NCI-H510A (cell line): Measurements from ENCODE around the gene GCNT2.
"Not testable (repeated sequence)": the region's sequence is repeated elsewhere in the genome, so short reads cannot be mapped to it uniquely, and the experiment has no call there.

Source experiments
- DNase-seq: peaks from one replicate; lab custom pipeline; 2025; lab: John Stamatoyannopoulos, UW

GCNT2 gene

DNA sequence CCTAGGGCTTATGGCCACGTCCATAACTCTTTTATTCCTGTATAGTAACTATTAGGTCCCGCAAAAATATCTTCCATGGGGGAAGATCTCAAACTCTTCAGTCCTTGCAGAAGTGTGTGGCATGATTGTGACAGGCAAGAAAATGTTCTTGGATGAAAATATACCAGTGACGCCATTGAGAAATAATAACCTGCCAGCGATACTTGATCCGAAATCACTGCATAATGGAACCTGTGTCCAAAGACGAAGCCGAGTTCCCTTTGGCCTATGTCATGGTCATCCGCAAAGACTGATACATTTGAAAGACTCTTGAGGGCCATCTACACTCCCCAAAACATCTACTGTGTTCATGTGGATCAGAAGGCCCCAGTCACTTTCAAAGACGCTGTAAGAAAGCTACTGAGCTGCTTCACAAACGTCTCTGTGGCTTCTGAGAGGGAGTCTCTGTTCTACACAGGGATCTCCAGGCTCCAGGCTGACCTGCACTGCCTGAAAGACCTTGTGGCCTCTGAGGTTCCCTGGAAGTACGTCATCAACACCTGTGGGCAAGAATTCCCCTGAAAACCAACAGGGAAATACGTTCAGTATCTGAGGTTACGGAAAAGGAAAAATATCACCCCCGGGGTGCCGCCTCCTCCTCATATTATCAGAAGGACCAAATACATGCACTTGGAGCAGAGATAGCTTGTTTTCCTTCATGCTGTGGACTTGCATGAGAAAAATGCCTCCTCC, 6.9 kb upstream of the GCNT2 start:
- no peak for DNase-seq

DNA sequence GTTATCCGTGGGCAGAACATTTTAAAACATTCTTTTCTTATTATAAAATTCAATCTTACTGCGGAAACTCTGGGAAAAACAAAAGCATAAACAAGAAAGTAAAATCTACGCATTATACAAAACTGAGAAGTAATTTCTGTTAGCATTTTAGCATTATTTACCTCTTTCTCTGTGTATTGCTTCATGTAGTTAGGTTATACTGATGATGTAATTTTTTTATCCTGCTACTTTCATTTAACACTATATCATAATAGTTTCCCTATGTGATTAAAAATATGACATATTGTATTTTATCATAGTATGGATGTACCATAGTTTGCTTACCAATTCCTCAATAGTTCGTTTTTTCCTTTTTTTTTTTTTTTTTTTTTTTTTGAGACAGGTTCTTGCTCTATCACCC, 4.2 kb upstream of the GCNT2 start:
- DNase-seq: no peak

DNA sequence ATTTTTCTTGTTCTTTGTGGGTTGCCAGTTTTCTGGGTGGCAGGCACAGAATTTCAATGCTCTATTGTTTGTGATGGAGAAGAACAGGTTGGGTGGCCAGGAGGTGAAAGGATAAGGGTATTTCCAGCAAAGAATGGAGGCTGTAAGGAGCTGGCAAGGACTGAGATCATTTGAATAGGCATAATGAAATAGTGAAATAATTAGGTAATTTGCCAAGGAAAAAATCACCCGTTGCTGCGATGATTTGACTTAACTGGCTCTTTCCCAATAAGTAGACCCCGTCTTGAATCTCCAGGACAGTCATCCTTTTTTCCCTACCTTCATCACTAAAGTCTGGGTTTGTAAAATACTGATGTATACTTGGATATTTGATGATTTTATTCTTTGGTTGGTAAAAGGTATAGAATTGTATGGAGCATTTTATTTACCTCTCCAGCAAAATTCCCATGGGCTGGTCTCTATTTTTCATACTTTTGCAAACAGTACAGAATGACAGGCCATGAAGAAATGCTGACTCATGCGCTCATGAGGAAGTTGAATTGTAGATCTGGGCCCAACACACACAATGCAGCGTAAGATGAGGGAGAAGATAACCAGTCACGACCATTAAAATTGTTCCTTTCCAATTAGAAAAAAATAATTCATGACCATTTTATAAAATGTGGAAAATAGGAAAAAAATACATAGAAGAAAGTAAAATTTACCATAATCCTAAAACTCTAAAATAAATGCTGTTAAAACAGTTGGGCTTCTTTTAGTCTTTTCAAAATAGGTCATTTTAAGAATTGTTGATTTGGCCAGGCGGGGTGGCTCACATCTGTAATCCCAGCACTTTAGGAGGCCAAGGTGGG, 2.4 kb upstream of the GCNT2 start:
- DNase-seq: no peak

DNA sequence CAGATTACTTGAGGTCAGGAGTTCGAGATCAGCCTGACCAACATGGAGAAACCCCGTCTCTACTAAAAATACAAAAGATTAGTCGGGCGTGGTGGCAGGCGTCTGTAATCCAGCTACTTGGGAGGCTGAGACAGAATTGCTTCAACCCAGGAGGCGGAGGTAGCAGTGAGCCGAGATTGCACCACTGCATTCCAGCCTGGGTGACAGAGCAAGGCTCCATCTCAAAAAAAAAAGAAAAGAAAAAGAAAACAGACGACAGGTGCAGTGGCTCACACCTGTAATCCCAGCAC, 1.8 kb upstream of the GCNT2 start:
- DNase-seq: not testable (repeated sequence)

DNA sequence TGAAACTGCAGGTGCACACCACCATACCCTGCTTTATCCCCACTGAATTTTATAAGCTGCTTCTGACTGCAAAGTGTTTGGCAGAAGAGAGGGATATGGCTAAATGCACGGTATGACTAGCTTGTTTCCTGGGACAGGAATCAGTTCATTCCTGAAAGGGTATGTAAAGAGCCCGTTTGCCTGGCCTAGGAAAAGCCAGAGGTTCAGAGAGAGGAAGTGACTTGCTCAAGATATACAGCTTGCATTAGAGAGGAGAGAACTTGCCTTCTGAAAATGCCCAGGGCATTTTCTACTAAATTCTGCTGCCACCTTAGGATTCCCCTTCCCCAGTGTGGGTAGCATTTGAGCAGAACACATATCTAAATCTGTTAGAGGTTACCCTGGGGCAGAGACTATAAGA, 683 bp upstream of the GCNT2 start:
- DNase-seq: no peak

DNA sequence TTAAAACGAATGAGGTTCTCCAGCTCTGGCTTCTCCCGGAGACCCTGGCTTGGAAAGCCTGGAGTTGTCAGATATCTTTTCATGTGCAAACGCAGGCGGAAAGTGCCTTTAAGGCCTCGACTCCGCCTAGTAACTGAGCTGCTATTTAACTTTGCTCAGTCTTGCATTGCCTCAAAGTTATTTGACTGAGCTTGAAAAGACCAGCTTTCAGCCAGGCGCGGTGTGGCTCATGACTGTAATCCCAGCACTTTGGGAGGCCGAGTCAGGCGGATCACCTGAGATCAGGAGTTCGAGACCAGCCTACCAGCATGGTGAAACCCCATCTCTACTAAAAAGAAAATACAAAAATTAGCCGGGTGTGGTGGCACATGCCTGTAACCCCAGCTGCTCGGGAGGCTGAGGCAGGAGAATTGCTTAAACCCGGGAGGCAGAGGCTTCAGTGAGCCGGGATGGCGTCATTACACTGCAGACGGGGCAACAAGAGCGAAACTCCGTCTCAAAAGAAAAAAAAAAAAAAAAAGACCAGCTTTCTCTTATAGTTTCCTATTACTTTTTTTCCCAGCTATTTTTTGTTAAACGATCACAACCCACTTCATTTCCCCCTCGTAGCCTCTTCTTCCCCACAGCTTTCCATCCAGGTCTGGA, 1.9 kb downstream of the GCNT2 start:
- DNase-seq: no peak

DNA sequence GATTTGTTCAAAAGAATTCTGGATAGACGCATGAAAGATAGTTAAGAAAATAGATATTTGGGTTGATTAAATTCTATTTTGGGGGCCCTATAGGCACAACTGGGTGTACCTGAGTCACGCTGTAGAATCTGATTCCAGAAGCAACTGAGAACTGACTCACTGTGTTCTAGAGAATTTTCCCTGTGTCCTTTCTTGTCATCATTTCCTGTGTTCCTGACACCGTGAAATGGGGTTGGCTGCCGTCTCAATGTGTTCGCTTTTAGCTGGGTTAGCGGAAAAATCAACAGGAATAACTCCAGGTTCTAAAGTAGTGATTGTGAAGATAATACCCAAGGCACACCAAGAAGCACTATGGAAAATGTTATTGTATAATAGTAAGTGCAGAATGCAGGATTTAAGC, 5.0 kb downstream of the GCNT2 start:
- no peak for DNase-seq

DNA sequence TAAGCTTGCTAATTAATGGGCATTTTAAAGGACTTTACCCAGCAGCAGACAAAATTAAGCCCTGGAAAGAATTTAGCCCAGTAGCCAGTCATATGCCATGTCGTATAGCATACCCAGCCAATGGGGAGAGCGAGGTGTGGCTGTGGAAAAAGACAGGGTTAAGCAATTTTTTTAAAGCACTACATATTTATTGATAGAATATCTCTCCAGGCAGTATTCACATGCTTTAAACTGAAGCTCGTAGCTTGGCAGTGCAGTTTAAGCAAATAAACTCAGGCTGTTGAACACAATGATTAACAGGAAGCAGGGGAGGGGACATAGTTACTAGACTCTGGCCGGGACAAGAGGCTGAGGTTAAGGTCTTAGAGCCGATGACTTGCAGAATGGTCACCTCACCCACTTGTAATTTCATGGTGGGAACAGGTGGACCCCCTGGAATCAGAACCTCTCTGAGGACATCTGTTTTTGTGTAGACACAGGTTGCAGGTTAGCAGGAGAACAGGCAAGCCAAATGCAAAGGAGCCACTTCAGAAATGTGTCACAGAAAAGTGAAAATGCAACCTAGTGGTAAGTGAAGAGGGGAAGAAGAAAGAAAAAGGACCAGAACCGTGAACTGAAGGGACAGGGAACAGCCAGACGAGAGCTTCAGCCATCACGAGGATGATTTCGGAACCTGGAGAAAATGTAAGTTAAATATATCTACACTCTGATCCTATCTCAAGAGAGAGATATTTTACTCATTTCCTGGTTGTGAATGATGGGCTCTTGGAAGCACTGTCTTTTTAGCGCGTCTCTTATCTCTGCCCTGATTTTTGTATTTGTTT, 7.2 kb downstream of the GCNT2 start:
- no peak for DNase-seq

DNA sequence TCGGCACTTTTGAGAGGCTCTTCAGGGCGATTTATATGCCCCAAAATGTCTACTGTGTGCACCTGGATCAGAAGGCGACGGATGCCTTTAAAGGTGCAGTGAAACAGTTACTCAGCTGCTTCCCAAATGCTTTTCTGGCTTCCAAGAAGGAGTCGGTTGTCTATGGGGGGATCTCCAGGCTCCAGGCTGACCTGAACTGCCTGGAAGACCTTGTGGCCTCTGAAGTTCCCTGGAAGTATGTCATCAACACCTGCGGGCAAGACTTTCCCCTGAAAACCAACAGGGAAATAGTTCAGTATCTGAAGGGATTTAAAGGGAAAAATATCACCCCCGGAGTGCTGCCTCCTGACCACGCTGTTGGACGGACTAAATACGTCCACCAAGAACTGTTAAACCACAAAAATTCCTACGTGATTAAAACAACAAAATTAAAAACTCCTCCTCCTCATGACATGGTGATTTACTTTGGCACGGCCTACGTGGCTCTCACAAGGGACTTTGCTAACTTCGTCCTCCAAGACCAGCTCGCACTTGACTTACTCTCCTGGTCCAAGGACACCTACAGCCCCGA, 8.2 kb downstream of the GCNT2 start:
- DNase-seq: no peak

DNA sequence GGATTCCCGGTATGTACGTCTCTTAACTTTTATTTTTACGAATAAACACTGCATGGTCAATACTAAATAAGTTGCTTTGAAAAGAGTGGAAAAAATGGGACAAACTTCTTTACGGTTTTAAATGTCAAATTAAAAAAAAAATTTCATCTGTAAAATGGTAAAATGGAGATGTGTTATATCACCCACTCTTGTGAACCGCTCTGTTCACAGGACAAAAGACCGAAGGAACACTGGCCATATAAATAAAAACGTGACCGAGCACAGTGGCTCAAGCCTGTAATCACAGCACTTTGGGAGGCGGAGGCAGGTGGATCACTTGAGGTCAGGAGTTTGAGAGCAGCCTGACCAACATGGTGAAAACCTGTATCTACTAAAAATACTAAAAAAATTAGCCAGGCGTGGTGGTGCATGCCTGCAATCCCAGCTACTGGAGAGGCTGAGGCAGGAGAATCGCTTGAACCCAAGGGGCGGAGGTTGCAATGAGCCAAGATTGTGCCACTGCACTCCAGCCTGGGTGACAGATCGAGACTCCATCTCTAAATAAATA, 8.8 kb downstream of the GCNT2 start:
- DNase-seq: not testable (repeated sequence)

DNA sequence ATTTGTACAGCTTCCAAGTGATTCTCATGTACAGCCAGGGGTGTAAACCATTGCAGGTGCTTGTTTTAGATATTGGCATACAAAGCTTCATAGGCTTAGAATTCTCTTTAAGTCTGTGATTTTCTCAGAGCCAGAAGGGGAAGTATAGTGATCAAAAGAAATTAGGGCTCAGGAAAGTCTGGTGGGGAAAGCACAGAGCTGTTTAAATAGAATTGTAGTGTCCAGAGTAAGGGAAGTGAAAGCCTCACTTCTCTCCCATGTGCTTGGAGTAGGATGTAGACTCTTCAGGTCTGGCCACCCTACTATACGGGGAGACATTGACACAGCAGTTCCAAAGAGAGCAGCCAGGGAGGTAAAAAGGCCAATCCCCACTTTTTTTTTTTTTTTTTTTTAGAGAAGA, 10.4 kb downstream of the GCNT2 start:
- DNase-seq: no peak

DNA sequence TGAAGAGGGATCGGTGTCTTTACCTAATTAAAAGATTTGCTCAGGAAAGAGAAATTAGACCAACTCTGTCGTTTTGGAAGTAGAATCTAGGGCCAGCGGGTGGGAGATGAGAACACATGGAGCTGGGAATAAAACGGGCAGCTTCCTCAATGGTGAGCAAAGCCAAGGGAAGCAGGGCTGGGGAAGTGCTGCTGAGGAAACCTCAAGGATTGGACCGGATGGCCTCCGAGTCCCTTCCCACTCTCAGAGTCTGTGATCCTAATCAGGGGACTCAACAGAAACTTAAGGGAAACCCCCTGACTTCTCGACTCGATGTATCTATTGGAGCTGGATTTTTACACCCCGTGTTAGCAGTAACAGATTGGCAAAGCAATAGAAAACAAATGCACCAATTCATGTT, 10.8 kb downstream of the GCNT2 start:
- no peak for DNase-seq

DNA sequence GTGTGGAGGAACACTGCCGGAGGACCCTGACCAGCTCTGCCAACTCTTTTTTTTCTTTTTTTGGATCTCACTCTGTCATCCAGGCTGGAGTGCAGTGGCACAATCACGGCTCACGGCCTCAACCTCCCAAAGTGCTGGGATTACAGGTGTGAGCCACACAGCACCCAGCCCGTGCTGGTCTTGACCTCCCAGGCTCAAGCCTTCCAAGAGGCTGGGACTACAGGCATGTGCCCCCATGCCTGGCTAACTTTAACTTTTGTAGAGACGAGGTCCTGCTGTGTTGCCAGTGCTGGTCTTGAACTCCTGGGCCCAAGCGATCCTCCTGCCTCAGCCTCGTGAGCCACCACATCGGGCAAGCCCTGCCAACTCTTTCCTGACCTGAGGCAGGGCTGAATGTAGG, 11.2 kb downstream of the GCNT2 start:
- no peak for DNase-seq

DNA sequence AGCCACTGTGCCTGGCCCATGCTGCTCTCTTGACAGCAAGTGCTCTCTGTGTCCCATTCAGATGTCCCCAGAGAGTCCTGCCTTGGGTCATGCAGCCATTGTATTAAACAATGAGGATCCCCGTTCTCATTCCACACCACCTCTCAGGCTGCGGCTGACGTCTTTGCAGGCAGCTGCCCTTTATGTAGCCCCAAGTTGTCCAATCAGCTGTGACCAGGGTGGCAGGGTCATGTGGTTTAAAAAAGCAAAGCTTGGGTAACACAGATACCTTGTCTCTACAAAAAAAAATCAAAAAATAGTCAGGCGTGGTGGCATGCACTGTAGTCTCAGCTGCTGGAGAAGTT, 13.2 kb downstream of the GCNT2 start:
- no peak for DNase-seq

DNA sequence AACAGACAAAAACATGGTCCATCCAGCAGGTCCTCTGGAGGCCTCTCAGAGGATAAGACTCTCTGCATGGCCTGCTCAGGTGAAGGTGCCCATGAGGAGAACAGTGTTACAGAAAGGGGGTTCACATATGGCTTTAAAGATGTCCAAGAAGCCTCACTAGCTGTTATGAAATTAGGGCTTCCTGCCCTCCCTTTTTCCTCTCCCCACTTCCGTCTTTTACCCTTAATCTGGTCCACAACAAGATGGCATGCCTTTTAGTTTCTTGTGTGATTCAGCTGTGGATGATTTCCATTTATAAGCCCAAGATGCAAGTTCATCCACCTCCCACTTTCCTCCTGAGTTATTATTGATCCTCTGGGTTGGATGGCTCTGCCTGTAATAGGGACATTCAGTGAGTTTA, 14.0 kb downstream of the GCNT2 start:
- DNase-seq: no peak

DNA sequence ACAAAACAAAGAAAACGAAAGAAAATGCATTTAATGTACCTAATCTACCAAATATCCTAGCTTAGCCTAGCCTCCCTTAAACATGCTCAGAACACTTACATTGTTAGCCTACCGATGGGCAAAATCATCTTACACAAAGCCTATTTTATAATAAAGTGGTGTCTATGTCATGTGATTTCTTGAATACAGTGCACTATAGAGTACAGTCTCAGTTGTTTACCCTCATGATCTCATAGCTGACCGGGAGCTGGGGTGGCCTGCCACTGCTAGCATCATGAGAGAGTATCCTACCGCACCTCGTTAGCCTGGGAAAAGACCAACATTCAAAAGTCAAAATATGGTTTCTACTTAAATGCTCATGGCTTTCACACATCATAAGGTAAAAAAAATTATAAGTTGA, 16.6 kb downstream of the GCNT2 start:
- no peak for DNase-seq

DNA sequence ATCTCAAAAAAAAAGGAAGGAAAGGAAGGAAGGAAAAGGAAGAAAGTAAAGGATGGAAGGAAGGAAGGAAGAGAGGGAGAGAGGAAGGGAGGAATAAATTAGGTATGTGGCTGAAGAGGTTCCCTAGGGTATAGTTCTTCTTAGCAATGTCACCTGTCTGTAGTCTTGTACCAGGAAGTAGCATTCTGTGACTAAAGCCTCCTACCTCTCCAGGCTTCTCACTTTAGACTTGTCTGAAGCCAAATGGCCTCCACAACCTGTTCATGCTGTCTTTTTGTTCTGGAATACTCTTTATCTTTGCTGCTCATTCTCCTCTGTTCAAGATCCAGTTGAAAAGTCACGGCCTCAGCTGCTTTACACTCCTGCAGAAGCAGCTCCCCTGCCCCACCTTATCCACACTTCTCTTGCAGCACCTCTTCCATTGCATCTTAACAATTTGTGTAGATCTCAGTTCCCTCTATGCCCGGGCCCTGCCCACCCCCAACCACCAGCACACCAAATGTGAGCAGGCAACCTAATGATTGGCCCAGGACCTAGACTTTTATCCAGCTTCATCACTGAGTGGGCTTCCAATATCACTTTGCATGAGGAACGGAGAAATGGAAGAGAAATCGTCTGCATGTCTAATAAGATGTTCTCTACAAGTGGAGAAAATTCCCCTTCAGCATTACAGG, 19.1 kb downstream of the GCNT2 start:
- DNase-seq: no peak

DNA sequence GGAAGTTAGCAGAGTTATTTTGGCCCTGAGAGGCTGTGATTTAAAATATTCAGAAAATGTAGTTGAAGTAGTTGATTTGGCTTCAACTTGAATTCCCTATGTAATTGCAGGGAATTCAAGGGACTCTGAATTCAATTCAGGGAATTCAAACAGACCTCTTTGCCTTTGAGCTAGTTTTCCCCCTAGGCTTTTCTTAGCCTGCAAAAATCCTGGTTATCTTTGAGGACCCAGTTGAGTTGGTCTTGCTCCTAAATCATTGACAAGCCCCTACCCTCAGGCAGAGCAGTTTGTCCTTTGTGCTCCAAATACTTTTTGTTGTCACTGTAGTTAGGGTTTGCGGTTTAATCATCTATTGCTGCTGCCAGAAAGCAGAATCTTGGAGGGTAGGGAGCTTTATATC, 20.4 kb downstream of the GCNT2 start:
- no peak for DNase-seq

DNA sequence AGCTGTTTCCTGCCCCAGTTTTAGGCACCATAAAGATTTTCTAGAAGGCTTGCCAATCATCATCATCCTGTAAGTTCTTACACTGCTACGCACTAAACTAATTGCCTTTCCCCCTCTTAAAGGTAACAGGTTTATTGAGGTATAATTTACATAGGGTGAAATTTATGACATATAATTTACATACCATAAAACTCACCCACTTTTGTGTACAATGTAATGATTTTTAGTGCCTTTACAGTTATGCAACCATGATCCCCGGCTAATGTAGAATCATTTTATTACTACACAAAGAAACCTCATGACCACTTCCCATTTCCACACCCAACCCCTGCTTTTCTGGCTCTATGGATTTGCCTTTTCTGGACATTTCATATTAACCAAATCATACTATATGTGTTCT, 21.1 kb downstream of the GCNT2 start:
- no peak for DNase-seq

DNA sequence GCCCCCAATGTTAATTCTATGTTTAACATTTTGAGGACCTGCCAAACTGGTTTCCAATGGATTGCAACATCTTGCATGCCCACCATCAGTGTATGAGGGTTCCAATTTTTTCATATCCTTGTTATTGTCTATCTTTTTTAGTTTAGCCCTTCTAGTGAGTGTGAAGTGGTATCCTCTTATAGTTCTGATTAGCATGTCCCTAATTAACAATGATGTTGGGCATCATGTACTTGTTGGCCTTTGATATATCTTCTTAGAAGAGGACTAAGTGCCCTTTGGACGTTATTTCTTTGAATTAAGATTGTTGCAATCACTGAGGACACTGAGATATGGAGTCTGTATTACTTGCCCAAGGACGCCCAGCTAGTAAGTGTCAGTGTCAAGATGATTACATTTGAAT, 22.3 kb downstream of the GCNT2 start:
- no peak for DNase-seq

DNA sequence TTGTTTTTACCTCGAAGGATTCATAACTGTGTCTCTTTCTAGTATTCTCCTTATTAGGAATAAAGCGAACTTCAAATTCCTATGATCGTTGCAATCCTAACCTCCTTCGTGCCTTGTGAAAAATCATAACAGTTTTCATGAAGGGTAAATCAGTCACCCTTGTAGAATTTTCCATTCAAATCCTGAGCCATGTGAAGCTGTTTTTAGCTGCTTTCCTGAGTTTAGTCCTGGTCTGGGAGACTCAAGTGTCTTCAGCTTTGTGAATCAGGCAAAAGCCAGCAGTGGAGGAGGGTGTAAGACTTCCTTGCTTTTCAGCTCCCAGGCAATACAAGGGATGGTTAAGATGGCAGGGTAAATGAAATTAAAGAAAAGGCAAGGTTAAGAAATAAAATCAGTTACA, 24.3 kb downstream of the GCNT2 start:
- DNase-seq: no peak
